ENCODE results near the gene MAPKAP1. TPM values are rescaled to one million over a fixed set of nuclear protein-coding genes. Genes with fewer than 3 reads are reported as not detected.

Gene MAPKAP1
- total RNA-seq, 1 donor from 2014 or later, result 96.2 TPM

DNA sequence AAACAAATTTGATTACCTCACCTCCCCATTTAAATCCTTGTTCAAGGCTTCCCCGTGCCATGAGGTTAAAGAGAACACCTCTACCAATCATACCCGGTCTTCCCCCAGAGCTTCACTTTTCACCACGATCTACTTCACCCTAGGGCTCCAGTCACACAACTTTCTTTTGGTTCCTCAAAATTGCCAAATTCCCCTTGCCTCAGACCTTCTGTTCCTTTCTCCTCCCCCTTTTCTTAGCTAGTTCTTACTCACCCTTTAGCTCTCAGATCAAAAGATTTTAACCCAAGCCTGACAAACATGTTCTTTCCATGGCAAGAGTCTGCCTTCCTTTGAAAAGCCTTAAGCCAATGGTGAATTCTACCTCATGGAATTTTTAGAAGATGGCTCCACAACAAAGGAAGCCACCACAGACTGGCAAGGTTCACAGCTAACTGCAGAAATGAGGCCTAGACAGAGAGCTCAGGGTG is 56.7 kb downstream of the MAPKAP1 start:
- DNase-seq (ENCODE audit: low spot score), result no peak
- intact Hi-C loops (cut with DNase I), result no loop called here

GRCh38 chr9:125649826-125650225 is 57.2 kb downstream of the MAPKAP1 start:
- intact Hi-C loops (cut with DNase I), result no loop called here
- DNase-seq (ENCODE audit: low spot score), result no peak

DNA sequence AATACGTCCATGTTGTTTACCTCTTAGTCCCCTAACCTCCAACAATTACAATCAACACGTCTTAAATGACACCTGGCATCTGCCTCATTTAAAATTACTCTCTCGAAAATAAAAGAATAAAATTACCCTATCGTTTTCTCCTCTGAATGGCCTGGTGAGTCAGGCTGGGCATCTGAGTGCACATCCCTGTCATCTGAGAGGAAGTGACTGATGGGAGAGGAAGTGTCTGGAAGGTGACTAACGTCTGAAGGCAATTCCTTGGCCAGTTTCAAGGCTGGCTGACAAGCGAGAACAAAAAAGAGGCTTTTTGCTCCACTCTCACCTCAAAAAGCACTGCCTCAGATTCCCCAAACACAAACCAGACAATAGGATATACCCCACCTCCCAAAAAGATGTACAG is 57.7 kb downstream of the MAPKAP1 start:
- intact Hi-C loops (cut with DNase I), result no loop called here
- no peak for DNase-seq (ENCODE audit: low spot score)

DNA sequence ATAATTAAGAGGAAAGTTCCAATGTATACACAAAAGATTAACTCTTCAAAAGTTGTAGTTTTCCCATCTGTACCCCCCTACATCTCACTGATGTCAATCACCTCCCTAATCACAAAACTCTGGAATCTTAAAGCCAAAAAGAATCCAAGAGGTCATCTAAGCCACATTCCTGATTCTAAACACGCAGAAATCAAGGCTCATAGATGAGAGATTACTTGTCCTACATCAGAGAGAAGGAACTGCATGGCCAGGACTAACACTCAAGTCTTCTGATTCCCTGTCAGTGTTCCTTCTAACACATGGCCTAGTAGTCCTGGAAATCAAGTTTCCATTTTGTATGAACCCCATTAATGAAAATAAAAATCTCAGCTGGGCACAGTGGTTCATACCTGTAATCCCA is 58.7 kb downstream of the MAPKAP1 start:
- DNase-seq (ENCODE audit: low spot score), result no peak
- intact Hi-C loops (cut with DNase I), result no loop called here

DNA sequence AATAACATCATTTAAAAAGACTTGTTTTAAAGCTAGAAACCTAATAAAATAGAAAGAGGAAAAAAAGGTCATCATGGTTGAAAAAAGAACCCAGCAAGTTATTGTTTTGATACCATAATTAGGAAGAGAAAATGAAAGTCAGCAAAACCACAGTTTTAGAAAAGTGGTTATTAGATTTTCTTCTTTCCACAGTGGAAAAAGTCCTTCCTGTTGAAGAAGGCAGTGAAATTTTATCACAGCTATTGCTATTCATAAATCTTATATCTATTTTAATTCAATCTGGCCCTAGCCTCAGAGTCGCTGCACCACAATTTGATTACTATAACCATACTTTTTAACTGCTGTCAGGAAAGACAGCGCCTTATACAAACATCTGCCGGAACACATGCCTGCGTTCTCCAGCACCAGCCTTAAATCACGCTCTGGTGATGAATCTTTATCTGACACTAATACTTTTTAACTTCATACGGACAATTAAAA is 60.3 kb downstream of the MAPKAP1 start:
- intact Hi-C loops (cut with DNase I), result no loop called here
- DNase-seq (ENCODE audit: low spot score), result no peak

- intact Hi-C loops (cut with DNase I), result no loop called here
Observed at GRCh38 chr9:125646217-125646616, 60.8 kb downstream of the MAPKAP1 start.

DNA sequence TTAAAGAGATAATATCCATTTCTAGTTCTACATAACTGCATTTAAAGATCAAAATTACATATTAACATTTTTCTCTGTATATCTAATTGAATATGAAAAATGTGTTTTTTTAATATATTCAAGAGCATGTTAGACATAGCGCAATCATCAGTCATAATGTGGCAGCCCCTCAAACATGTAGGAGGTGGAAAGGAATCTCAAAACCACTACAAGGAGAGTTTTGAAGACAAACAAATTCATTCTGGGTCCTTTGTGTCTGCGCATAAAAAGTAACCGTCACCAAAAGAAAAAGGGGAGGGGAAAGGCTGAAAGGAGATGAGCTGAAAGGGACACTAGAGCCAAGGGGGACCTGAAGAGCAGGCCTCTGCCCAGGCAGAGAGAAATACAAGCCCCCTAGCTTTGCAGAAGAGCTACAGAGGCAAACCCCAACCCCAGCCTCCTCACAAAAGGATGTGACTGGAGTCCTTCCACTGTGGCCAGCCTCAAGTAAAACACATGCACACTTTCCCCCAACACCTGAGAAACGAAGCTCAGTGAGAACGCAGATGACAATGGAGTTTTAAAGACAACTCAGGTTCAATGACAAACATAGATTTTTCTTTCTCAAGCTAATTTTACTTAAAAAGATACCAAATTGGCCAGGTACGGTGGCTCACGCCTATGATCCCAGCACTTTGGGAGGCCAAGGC is 62.0 kb downstream of the MAPKAP1 start:
- intact Hi-C loops (cut with DNase I), result no loop called here
- no peak for DNase-seq (ENCODE audit: low spot score)

More at GRCh38 chr9:125646217-125646616, 60.8 kb downstream of the MAPKAP1 start:
- no peak for DNase-seq (ENCODE audit: low spot score)

GRCh38 chr9:125642311-125642710 is 64.7 kb downstream of the MAPKAP1 start:
- intact Hi-C loops (cut with DNase I), result no loop called here
- DNase-seq (ENCODE audit: low spot score), result no peak

- no peak for DNase-seq (ENCODE audit: low spot score)
- intact Hi-C loops (cut with DNase I), result no loop called here
Observed at GRCh38 chr9:125639057-125639456, 68.0 kb downstream of the MAPKAP1 start.

DNA sequence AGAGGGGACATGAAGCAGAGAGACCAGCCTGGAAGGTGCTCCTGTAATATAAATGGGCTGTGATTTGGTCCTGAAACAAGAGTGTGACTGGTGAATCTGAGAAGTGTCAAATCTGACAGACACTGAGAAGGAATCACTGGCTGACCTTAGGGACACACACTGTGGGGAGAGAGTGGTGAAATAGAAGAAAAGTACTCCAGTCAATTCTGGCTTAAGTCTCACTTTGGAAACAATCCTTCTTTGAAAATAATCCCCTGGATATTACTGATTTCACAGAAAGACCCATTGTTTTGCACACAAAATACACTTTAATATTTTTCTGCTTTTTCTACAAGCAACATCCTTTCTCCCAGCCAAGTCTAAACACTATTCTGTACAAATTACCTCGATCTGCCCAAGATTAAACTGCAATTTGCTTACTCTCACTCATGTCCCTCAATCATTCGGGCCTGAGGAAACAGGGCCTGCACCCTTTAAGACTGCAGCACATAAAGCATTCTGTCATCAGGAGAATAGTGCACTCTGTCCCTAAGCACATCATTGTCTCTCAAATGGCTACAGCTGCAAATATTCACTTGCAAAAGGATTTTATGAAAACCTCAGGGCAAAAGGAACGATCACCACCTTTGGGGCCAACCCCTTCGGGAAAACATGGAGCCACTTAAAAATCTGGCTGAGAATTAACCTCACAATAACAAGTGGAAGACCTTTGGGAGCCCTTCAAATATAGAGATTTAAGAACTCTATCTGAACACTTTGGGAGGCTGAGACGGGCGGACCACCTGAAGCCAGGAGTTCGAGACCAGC is 68.6 kb downstream of the MAPKAP1 start:
- intact Hi-C loops (cut with DNase I), result no loop called here
- no peak for DNase-seq (ENCODE audit: low spot score)

DNA sequence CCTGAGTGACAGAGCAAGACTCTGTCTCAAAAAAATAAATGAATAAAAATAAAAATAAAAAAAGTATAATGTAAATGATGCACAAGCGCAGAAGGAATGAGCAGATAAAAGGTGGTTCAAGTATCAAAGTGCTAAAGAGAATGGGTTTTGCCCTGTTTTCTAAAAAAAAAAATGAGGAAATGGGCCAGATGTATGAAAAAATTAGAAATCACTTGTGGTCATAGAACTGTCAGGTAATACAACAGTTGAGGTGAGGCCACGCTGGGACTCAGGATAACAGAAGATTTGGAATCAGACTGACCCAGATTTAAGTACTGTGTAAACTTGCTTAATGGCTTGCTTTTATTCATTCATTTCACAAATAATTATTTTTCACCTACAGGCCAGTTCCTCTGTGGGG is 69.8 kb downstream of the MAPKAP1 start:
- intact Hi-C loops (cut with DNase I), result no loop called here

GRCh38 chr9:125635888-125636287 is 71.1 kb downstream of the MAPKAP1 start:
- intact Hi-C loops (cut with DNase I), result no loop called here
- DNase-seq (ENCODE audit: low spot score), result no peak

More for the DNA sequence above, 69.8 kb downstream of the MAPKAP1 start:
- no peak for DNase-seq (ENCODE audit: low spot score)

DNA sequence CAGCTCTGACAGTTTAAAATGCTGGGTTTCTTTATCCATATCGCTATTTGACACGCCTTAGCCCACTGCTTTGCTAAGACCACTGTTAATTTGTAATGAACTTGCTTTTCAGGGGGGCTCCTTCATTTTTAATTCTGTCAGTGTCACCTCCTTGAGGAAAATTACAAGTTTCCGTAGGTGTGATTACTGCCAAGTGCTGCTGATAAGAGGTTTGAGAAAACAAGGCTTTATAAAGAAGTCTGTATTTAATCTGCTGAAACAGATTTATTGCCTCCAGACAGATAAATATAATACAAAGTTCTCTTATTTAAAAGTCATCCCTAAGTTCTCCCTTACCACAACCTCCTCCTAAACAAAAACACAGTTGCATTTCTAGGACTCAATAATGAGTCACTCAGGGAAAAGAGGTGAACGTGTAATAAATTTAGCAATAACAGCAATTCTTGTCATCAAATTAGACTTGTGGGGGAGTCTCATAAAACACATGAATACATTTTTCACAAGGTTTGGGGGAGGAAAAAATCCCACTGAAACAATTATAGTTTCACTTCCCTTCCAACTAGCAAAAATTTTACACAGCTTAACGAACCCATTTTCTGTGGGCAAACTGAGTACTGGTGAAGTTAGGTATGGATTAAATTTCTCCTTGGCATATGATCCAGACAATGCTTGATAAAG is 72.8 kb downstream of the MAPKAP1 start:
- intact Hi-C loops (cut with DNase I), result loop anchor here (5.0 kb wide), 2 partner anchors 77 to 227 kb away; no protein-coding TSS in a partner anchor
- DNase-seq (ENCODE audit: low spot score), result no peak

- no peak for DNase-seq (ENCODE audit: low spot score)
- intact Hi-C loops (cut with DNase I), result loop anchor here (5.0 kb wide), 2 partner anchors 76 to 226 kb away; no protein-coding TSS in a partner anchor
Observed at GRCh38 chr9:125633116-125633745, 73.8 kb downstream of the MAPKAP1 start.

DNA sequence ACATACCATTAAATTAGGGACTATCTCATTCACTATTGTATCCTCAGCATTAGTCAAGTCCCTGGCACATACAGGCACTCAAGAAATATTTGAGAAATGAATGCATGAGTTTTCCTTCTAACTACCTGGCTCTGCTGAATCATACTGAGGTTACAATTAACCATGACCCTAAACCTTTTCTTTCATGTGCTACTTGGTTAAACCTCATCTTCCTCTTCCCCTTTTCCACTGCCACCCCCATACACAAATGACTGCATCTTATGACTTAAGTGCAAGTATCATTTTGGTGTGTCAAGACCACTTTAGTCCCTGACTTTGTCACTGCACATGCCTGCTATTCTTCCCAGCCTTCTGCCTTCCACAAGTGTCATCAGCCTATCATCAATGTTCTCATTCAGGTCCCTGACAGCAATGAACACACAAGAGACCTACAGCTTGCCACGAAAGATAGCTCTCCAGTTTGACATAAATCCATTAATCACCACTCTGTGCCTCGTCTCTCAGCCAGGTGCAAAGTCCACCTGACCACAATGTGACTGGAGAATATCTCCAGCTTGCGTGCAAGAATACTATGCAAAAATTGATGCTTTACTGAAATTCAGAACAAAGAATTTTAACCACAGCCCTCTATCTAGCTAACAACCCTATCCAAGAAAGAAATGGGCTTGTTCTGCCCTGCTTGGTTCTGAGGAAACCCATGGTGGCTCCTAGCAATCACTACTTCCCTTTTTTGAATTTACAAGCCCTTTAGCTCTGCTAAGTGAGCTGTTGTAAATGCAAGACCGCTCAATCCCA is 74.5 kb downstream of the MAPKAP1 start:
- no peak for DNase-seq (ENCODE audit: low spot score)
- intact Hi-C loops (cut with DNase I), result loop anchor here (5.0 kb wide), 2 partner anchors 75 to 225 kb away; no protein-coding TSS in a partner anchor

- no peak for DNase-seq (ENCODE audit: low spot score)
- intact Hi-C loops (cut with DNase I), result loop anchor here (5.0 kb wide), 2 partner anchors 74 to 224 kb away; no protein-coding TSS in a partner anchor
Observed at GRCh38 chr9:125631391-125632085, 75.5 kb downstream of the MAPKAP1 start.

GRCh38 chr9:125630436-125630835 is 76.6 kb downstream of the MAPKAP1 start:
- no peak for DNase-seq (ENCODE audit: low spot score)
- intact Hi-C loops (cut with DNase I), result loop anchor here (5.0 kb wide), 2 partner anchors 73 to 223 kb away; no protein-coding TSS in a partner anchor

DNA sequence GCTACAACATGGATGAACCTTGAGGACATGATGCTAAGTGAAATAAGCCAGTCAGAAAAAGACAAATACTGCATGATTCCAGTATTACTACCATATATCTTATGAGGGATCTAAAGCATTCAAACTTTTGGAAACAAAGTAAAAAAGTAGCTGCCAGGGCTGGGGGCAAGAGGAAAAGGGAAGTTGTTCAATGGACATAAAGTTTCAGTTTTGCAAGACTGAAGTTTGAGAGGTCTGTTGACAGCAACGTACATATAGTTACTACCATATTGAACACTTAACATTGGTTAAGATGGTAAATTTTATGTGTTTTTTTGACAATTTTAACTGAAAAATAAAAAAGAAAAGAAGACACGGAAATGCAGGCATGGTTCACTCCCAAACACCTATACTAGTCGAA is 77.6 kb downstream of the MAPKAP1 start:
- no peak for DNase-seq (ENCODE audit: low spot score)
- intact Hi-C loops (cut with DNase I), result no loop called here
